Mesodermal cell (in vitro differentiated cells): ENCODE results near the gene RGMB.

Experiments used
- H3K27ac ChIP-seq: 2 replicates; pipeline ENCODE4 v1.7.0; 2013; ENCODE audit warnings: mild to moderate bottlenecking, low read depth, low read length, moderate library complexity; ENCODE audit not compliant: severe bottlenecking
- H3K36me3 ChIP-seq: 2 replicates; pipeline ENCODE4 v1.7.1; 2013; ENCODE audit warnings: mild to moderate bottlenecking, low read length, moderate library complexity; ENCODE audit not compliant: control insufficient read depth, insufficient read depth
- H3K4me1 ChIP-seq: one replicate; pipeline ENCODE4 v1.7.1; 2013; ENCODE audit warnings: mild to moderate bottlenecking, low read length; ENCODE audit not compliant: insufficient read depth, control insufficient read depth, poor library complexity, severe bottlenecking
- H3K4me3 ChIP-seq: 2 replicates; pipeline ENCODE4 v1.7.0; 2013; ENCODE audit warnings: low read length, control low read depth, mild to moderate bottlenecking; ENCODE audit not compliant: insufficient read depth, poor library complexity, severe bottlenecking; ENCODE audit errors: extremely low read depth
- H3K9me3 ChIP-seq: 2 replicates; pipeline ENCODE4 v1.7.1; 2013; ENCODE audit warnings: mild to moderate bottlenecking, low read length, moderate library complexity; ENCODE audit not compliant: control insufficient read depth
- WGBS, 2 experiments: methylation state at CpG; one replicate each; pipeline ENCODE4 v1.1.5; 2013; ENCODE audit warnings: missing lambda C conversion rate in 2 of 2; ENCODE audit not compliant: insufficient coverage in 2 of 2; 5-methylcytosine and 5-hydroxymethylcytosine counted together

RGMB gene

GRCh38 chr5:98774192-98775033 is 950 bp downstream of the RGMB start:
- H3K9me3 ChIP-seq = no peaks in the 10 kb centered on the region
- 0% methylated on average over 53 to 54 of the region's 64 CpGs for WGBS, 2 experiments
- H3K36me3 ChIP-seq = peaks cover 4% of the 10 kb centered on the region
- peaks cover 13% of the 10 kb centered on the region for H3K4me1 ChIP-seq
- peak overlapping the region; percentile 87 for H3K27ac ChIP-seq
- H3K4me3 ChIP-seq = peak overlapping the region; percentile 76

DNA sequence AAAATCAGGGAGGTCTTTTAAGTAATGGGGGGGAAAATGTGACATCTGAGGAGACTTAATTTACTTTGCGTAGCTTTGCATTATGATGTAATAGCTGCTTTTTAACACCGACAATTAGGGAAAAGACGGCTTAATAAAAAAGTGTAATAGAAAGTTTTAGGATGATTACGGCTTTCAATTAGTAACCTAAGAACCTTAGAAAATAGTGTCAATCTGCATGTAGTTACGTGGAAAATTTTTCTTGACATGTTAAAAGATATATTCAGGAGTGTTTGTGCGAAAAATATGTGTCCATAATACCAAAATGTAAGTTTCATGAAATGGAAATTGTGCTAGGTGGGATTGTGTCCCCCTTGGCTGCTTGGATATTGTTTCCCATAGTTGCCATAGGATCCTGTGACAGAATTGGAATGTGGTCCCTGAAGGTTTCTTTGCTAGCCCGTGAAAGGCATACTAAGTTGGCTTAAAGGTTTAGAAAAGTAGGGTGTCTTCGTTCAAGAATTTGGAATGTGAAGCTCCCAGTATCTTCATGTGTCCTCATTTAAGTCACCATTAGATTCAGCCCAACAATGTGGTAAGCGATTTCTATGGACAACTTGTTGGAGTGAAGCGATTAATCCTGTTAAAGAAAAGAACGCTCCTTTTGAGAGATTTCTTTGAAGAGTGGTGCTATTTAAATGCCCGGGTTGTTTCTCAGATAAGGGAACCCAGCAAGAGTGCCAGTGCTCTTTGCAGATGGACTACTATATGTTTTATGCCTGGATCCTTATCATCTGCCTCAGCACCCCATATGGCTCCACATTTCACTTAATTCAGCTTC is 2.0 kb downstream of the RGMB start:
- peaks cover 13% of the 10 kb centered on the region for H3K36me3 ChIP-seq
- WGBS, 2 experiments = 41 to 43% methylated on average over 8 of the region's 12 CpGs
- peak overlapping the region; percentile 76 for H3K4me3 ChIP-seq
- H3K9me3 ChIP-seq = no peaks in the 10 kb centered on the region
- no peak overlapping the region for H3K27ac ChIP-seq
- H3K4me1 ChIP-seq = peaks cover 13% of the 10 kb centered on the region

- H3K4me1 ChIP-seq = peaks cover 7% of the 10 kb centered on the region
- no peaks in the 10 kb centered on the region for H3K9me3 ChIP-seq
- H3K4me3 ChIP-seq = peak overlapping the region; percentile 76
- peaks cover 21% of the 10 kb centered on the region for H3K36me3 ChIP-seq
- 80 to 100% methylated on average over 1 to 2 of the region's 7 CpGs for WGBS, 2 experiments
- H3K27ac ChIP-seq = no peak overlapping the region
Observed at GRCh38 chr5:98776066-98776705, 2.7 kb downstream of the RGMB start.

DNA sequence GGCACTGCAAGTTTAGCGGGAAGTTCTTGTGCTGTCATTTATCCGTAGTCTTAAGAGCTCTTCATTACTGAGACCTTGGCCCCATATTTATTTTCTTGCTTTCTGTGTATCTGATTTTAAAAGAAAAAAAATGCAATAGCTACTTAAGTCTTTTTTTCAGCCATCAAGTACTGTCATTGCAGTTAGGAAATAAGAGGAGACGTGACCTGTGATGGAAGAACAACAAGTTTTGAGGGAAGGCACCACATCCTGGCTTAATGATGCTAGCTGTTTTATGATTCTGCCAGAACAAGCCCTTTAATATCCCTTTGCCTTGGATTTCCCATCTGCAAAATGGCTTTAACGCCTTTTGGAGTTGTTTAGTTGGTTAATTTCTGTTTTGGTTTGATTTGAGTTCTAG is 3.8 kb downstream of the RGMB start:
- Histone ChIP-seq H3K27ac (no peak overlapping the region), H3K36me3 (peaks cover 30% of the 10 kb centered on the region), H3K9me3 (no peaks in the 10 kb centered on the region), H3K4me3 (no peak overlapping the region), H3K4me1 (peaks cover 5% of the 10 kb centered on the region)
- WGBS, 2 experiments = 94 to 100% methylated on average over 3 to 4 of the region's 4 CpGs

DNA sequence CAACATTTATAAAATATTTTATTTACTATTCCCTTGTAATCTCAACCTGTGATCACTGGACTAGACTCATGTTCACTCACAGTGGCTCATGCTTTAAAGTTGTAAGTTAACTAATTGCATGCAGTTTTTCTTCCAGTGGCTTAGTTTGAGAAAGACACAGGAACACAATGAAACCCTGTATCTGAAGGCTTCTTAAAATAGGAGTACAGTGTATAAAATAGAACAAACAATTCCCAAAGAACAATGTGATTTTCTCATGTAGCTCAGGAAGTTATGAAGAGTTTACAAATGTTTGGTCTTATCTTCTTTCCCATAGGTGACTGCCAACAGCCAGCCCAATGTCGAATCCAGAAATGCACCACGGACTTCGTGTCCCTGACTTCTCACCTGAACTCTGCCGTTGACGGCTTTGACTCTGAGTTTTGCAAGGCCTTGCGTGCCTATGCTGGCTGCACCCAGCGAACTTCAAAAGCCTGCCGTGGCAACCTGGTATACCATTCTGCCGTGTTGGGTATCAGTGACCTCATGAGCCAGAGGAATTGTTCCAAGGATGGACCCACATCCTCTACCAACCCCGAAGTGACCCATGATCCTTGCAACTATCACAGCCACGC is 5.9 kb downstream of the RGMB start:
- H3K36me3 ChIP-seq = peaks cover 42% of the 10 kb centered on the region
- H3K9me3 ChIP-seq = no peaks in the 10 kb centered on the region
- no peak overlapping the region for H3K4me3 ChIP-seq
- no peak overlapping the region for H3K27ac ChIP-seq
- WGBS, 2 experiments = 95 to 97% methylated on average over 9 to 10 of the region's 11 CpGs
- H3K4me1 ChIP-seq = peaks cover 5% of the 10 kb centered on the region

DNA sequence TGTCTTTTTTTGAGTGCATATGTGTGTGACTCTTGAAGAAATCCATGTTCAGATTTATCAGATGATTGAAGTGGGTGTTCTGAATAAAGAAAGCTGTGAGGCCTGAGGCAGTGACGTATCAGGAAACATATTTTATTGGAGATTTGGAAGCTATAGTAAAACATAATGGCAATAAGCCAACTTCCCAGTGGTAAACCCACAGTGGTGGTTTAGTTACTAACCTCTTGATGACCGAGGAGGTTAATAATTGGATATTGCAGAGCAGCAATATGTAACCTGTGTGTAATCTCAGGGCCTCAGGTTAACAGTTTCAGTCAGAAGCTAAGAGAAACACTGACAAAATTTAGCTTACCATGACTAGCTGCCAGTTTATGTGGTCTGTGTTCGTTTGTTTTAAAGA is 6.9 kb downstream of the RGMB start:
- no peak overlapping the region for H3K27ac ChIP-seq
- H3K36me3 ChIP-seq = peaks cover 49% of the 10 kb centered on the region
- H3K4me1 ChIP-seq = peaks cover 5% of the 10 kb centered on the region
- WGBS, 2 experiments = 83 to 100% methylated on average over 1 to 2 of the region's 3 CpGs
- H3K4me3 ChIP-seq = no peak overlapping the region
- H3K9me3 ChIP-seq = no peaks in the 10 kb centered on the region

- WGBS, 2 experiments = 100% methylated on average over 1 of the region's 2 CpGs; no CpG with 5 or more reads in 1 of the 2 experiments
- H3K4me1 ChIP-seq = peaks cover under 1% of the 10 kb centered on the region
Observed at GRCh38 chr5:98781520-98781919, 8.1 kb downstream of the RGMB start.

DNA sequence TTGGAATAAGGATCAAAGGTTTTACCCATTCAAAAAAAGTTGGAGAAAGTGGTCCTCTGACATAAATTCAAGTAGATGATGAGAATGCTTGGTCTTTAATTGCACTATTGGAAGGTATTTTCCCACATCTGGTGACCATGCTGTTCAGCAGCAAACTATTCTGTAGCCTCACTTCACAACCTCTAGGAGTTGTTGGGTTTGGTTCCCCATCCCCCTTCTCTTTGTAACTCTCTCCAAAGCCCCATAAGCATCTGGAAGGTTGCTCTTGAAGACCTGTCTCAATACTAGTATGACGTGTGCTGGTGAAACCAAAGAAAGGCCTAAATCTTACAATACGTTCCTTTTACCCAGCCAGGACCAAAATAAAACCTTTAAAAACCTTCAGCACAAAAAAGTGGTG is 8.5 kb downstream of the RGMB start:
- Histone ChIP-seq H3K36me3 (peaks cover 55% of the 10 kb centered on the region), H3K9me3 (no peaks in the 10 kb centered on the region), H3K4me1 (no peaks in the 10 kb centered on the region), H3K27ac (no peak overlapping the region), H3K4me3 (no peak overlapping the region)
- WGBS, 2 experiments = 100% methylated on average over 1 of the region's 2 CpGs

More at GRCh38 chr5:98781520-98781919, 8.1 kb downstream of the RGMB start:
- H3K36me3 ChIP-seq = peaks cover 52% of the 10 kb centered on the region
- H3K4me3 ChIP-seq = no peak overlapping the region
- no peaks in the 10 kb centered on the region for H3K9me3 ChIP-seq
- no peak overlapping the region for H3K27ac ChIP-seq

DNA sequence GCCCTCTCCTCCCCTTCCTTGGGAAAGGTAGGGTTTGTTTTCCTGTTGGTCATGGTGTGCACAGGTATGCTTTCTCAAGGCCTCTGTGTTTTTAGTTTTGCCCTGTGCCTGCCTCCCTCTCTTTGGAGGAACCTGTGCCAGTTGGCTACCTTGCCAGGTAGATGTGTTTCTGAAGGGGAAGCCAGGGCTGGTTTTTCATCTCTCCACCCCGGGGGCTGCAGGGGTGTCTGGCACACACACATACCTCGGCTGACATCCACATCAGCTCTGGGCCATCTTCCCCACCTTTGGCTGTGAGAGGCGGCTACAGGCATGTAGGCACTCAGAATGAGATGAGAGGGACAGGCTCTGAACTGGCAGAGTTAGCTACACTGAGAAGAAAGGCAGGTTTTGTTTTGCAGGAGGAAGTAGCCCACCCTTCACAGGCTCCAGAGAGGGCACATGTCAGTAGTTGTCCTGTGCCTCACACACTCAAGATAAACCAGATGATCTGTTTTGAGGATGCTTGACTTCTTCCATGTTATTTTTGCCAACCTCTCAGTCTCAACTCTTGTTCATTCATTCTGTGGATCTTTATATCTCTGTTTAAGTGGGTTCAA is 9.7 kb downstream of the RGMB start:
- no peaks in the 10 kb centered on the region for H3K4me1 ChIP-seq
- WGBS, 2 experiments = 100% methylated on average over 1 of the region's 3 CpGs; no CpG with 5 or more reads in 1 of the 2 experiments
- H3K27ac ChIP-seq = no peak overlapping the region
- peaks cover 65% of the 10 kb centered on the region for H3K36me3 ChIP-seq
- no peaks in the 10 kb centered on the region for H3K9me3 ChIP-seq
- H3K4me3 ChIP-seq = no peak overlapping the region

GRCh38 chr5:98784411-98784810 is 10.9 kb downstream of the RGMB start:
- Histone ChIP-seq H3K36me3 (peaks cover 65% of the 10 kb centered on the region), H3K4me3 (no peak overlapping the region), H3K4me1 (no peaks in the 10 kb centered on the region), H3K27ac (no peak overlapping the region), H3K9me3 (no peaks in the 10 kb centered on the region)
